DOHH2 (cell line): ENCODE data around the gene MAP4K2.

Source experiments
- H3F3A ChIP-seq: fragments of 200-600 bp; sonication (generic), shearing (Covaris generic); 2 replicates; pipeline ENCODE4 v1.6.0; 2016; ENCODE audit warnings: antibody characterized with exemption, mild to moderate bottlenecking; ENCODE audit not compliant: control insufficient read depth, insufficient read depth
- H3K27ac ChIP-seq: fragments of 200-600 bp; sonication (generic); 2 replicates; pipeline ENCODE4 v1.5.1; 2014; ENCODE audit warnings: low read depth, mild to moderate bottlenecking, low read length, moderate library complexity
- H3K27me3 ChIP-seq: fragments of 200-600 bp; sonication (generic); 2 replicates; pipeline ENCODE4 v1.6.1; 2014; ENCODE audit warnings: mild to moderate bottlenecking, low read length, mixed read lengths; ENCODE audit not compliant: control insufficient read depth
- H3K36me3 ChIP-seq: fragments of 200-600 bp; sonication (generic); 2 replicates; pipeline ENCODE4 v1.6.1; 2014; ENCODE audit warnings: mild to moderate bottlenecking, low read length, moderate library complexity, mixed read lengths; ENCODE audit not compliant: control insufficient read depth
- H3K4me1 ChIP-seq: fragments of 200-600 bp; sonication (generic); 2 replicates; pipeline ENCODE4 v1.6.1; 2014; ENCODE audit warnings: mild to moderate bottlenecking, low read length, mixed read lengths; ENCODE audit not compliant: control insufficient read depth
- H3K4me2 ChIP-seq: fragments of 200-600 bp; sonication (generic); 2 replicates; pipeline ENCODE4 v1.6.0; 2014; ENCODE audit warnings: mild to moderate bottlenecking, low read length, moderate library complexity
- H3K4me3 ChIP-seq: fragments of 200-600 bp; sonication (generic); 2 replicates; pipeline ENCODE4 v1.5.1; 2014; ENCODE audit warnings: mild to moderate bottlenecking, low read length, mixed read lengths
- H3K79me2 ChIP-seq: fragments of 200-600 bp; sonication (generic); 2 replicates; pipeline ENCODE4 v1.6.1; 2014; ENCODE audit warnings: mild to moderate bottlenecking, low read length, mixed read lengths; ENCODE audit not compliant: control insufficient read depth
- H3K9me2 ChIP-seq: fragments of 200-600 bp; sonication (generic); replicated peaks from 2 replicates; pipeline ENCODE4 v1.6.1; 2014; ENCODE audit warnings: mild to moderate bottlenecking, low read length, mixed read lengths; ENCODE audit not compliant: control insufficient read depth
- H3K9me3 ChIP-seq: fragments of 200-600 bp; sonication (generic); 2 replicates; pipeline ENCODE4 v1.6.1; 2014; ENCODE audit warnings: antibody characterized with exemption, low read length, mixed read lengths; ENCODE audit not compliant: control insufficient read depth, insufficient read depth
- H4K20me1 ChIP-seq: fragments of 200-600 bp; sonication (generic); 2 replicates; pipeline ENCODE4 v1.6.0; 2014; ENCODE audit warnings: low read depth, mild to moderate bottlenecking, antibody characterized with exemption, low read length, moderate library complexity; ENCODE audit not compliant: control insufficient read depth, insufficient read depth
- CTCF ChIP-seq: fragments of 200-600 bp; sonication (generic); IDR thresholded peaks from one replicate; pipeline ENCODE4 v1.5.1; 2014; ENCODE audit warnings: antibody characterized with exemption, mild to moderate bottlenecking, low read depth, low read length; ENCODE audit not compliant: poor library complexity, severe bottlenecking
- EZH2phosphoT487 ChIP-seq: fragments of 200-600 bp; sonication (generic); IDR thresholded peaks from 2 replicates; pipeline ENCODE4 v1.6.1; 2017; ENCODE audit warnings: borderline replicate concordance, mild to moderate bottlenecking, antibody characterized with exemption, low read length, moderate library complexity, mixed read lengths

MAP4K2 gene

GRCh38 chr11:64841592-64842365 is 38.8 kb upstream of the MAP4K2 start:
- Histone ChIP-seq H3K4me2 (no peak overlapping the region), H3K36me3 (no peaks in the 10 kb centered on the region)

GRCh38 chr11:64839887-64840782 is 37.1 kb upstream of the MAP4K2 start:
- peaks cover 14% of the 10 kb centered on the region for H3K4me1 ChIP-seq
- H3K4me2 ChIP-seq = no peak overlapping the region
- no peaks in the 10 kb centered on the region for H4K20me1 ChIP-seq

More at GRCh38 chr11:64841592-64842365, 38.8 kb upstream of the MAP4K2 start:
- H3K79me2 ChIP-seq = no peaks in the 10 kb centered on the region
- no peaks in the 10 kb centered on the region for H3K9me2 ChIP-seq
- no peaks in the 10 kb centered on the region for H4K20me1 ChIP-seq
- H3K4me3 ChIP-seq = no peak overlapping the region
- H3F3A ChIP-seq = peaks cover 10% of the 10 kb centered on the region
- TF ChIP-seq CTCF (no peak), EZH2phosphoT487 (no peak)
- no peaks in the 10 kb centered on the region for H3K9me3 ChIP-seq
- H3K4me1 ChIP-seq = peaks cover 18% of the 10 kb centered on the region
- no peaks in the 10 kb centered on the region for H3K27me3 ChIP-seq
- H3K27ac ChIP-seq = no peak overlapping the region

GRCh38 chr11:64839335-64839734 is 36.3 kb upstream of the MAP4K2 start:
- H3K4me1 ChIP-seq = peaks cover 9% of the 10 kb centered on the region
- no peaks in the 10 kb centered on the region for H4K20me1 ChIP-seq
- no peaks in the 10 kb centered on the region for H3K9me3 ChIP-seq
- H3K4me2 ChIP-seq = no peak overlapping the region
- no peaks in the 10 kb centered on the region for H3K79me2 ChIP-seq
- no peaks in the 10 kb centered on the region; the same call in 1 of the 2 replicates for H3F3A ChIP-seq
- no peak overlapping the region for H3K4me3 ChIP-seq
- H3K36me3 ChIP-seq = no peaks in the 10 kb centered on the region
- TF ChIP-seq EZH2phosphoT487 (no peak), CTCF (no peak)
- H3K9me2 ChIP-seq = no peaks in the 10 kb centered on the region
- no peak overlapping the region for H3K27ac ChIP-seq
- H3K27me3 ChIP-seq = no peaks in the 10 kb centered on the region

More at GRCh38 chr11:64839887-64840782, 37.1 kb upstream of the MAP4K2 start:
- no peaks in the 10 kb centered on the region for H3K27me3 ChIP-seq
- H3K79me2 ChIP-seq = no peaks in the 10 kb centered on the region
- H3K36me3 ChIP-seq = no peaks in the 10 kb centered on the region
- no peaks in the 10 kb centered on the region for H3K9me2 ChIP-seq
- H3K27ac ChIP-seq = no peak overlapping the region
- H3K9me3 ChIP-seq = no peaks in the 10 kb centered on the region
- no peak overlapping the region for H3K4me3 ChIP-seq
- peaks cover under 1% of the 10 kb centered on the region; the same call in 1 of the 2 replicates for H3F3A ChIP-seq
- TF ChIP-seq CTCF = no peak
- no peak for TF ChIP-seq EZH2phosphoT487
